Kidney (tissue), 11 donors: Measurements from ENCODE around the gene NOMO2. TPM values are rescaled to one million over a fixed set of nuclear protein-coding genes. Genes with fewer than 3 reads are reported as not detected.
"Not testable (repeated sequence)": the region's sequence is repeated elsewhere in the genome, so short reads cannot be mapped to it uniquely, and the experiment has no call there.

Source experiments
- DNase-seq, 5 donors: peaks; one replicate each; pipeline ENCODE4 v3.0.0-alpha.2; 2013 to 2020
- FAIRE-seq: peaks from 2 replicates; lab custom pipeline; 2012; peaks lifted over from hg19 to GRCh38; lab: Jason Lieb, UNC
- H3K27ac ChIP-seq, 2 donors: one replicate each; pipeline ENCODE4 v1.7.0; 2013; ENCODE audit warnings: low read depth in 2 of 2, low read length in 2 of 2, inconsistent platforms in 1 of 2
- H3K27me3 ChIP-seq: one replicate; pipeline ENCODE4 v1.7.1; 2013; ENCODE audit warnings: low read length, inconsistent platforms; ENCODE audit not compliant: control insufficient read depth, insufficient read depth
- H3K36me3 ChIP-seq, 3 donors: one replicate each; pipeline versions ENCODE4 v1.7.0 to v1.7.1; 2013; ENCODE audit warnings: low read length in 3 of 3, control low read depth in 1 of 3, inconsistent platforms in 1 of 3; ENCODE audit not compliant: insufficient read depth in 3 of 3, control insufficient read depth in 2 of 3
- H3K4me1 ChIP-seq, 3 donors: one replicate each; pipeline versions ENCODE4 v1.7.0 to v1.7.1; 2013; ENCODE audit warnings: low read length in 3 of 3, inconsistent platforms in 1 of 3, low read depth in 1 of 3; ENCODE audit not compliant: control insufficient read depth in 2 of 3, insufficient read depth in 2 of 3
- H3K4me3 ChIP-seq, 3 donors: one replicate each; pipeline versions ENCODE4 v1.7.0 to v1.8.1; 2013; ENCODE audit warnings: low read length in 3 of 3, control low read depth in 1 of 3, inconsistent platforms in 1 of 3
- H3K9ac ChIP-seq, 3 donors: one replicate each; pipeline versions ENCODE4 v1.7.0 to v1.7.1; 2013; ENCODE audit warnings: low read length in 3 of 3, control low read depth in 1 of 3, inconsistent platforms in 1 of 3
- H3K9me3 ChIP-seq, 3 donors: one replicate each; pipeline versions ENCODE4 v1.7.0 to v1.7.1; 2013; ENCODE audit warnings: low read length in 3 of 3, control low read depth in 1 of 3, inconsistent platforms in 1 of 3; ENCODE audit not compliant: control insufficient read depth in 2 of 3, insufficient read depth in 1 of 3
- intact Hi-C: fragments of 100-400 bp; cut with DNase I; formaldehyde crosslinking; loops from one replicate; pipeline ENCODE4 v1.11.1; 2022
- polyA plus RNA-seq: library from polyadenylated mRNA; stranded (reverse); fragments of 350-450 nt; fragmentation: Illumina TruSeq; extraction: RNeasy Lipid Tissue Mini Kit (QIAGEN cat#74804); gene quantifications from one replicate; pipeline ENCODE4 v1.2.3, GENCODE V29; 2014; ENCODE audit warnings: low read depth, low replicate concordance; ENCODE audit not compliant: insufficient read depth
- total RNA-seq: library from RNA; stranded (reverse); fragmentation: NEBNext Ultra II Directional; extraction: Animal tissue kit (Norgen Biotek cat#: 25700); gene quantifications from one replicate; pipeline ENCODE4 v1.2.1, GENCODE V29; 2021
- donor health status: control.
- donor health status: control.
- donor health status: DM: yes; HTN: yes; CAD: no.
- donor health status: Normal renal cell carcinoma (clear cell type).

The NOMO2 gene
- total and polyA plus RNA-seq, 2 donors from 2014 or later = 87.2 to 157 TPM

GRCh38 chr16:18530329-18530728 is 31.6 kb downstream of the NOMO2 start:
- H3K9ac ChIP-seq, H3K27me3 ChIP-seq, H3K36me3 ChIP-seq, DNase-seq, H3K4me3 ChIP-seq, H3K4me1 ChIP-seq, intact Hi-C loops, H3K27ac ChIP-seq, H3K9me3 ChIP-seq, FAIRE-seq: not testable (repeated sequence)

GRCh38 chr16:18526547-18526946 is 35.4 kb downstream of the NOMO2 start:
- H3K9ac ChIP-seq, intact Hi-C loops, FAIRE-seq, H3K9me3 ChIP-seq, H3K27ac ChIP-seq, DNase-seq, H3K4me1 ChIP-seq, H3K4me3 ChIP-seq, H3K27me3 ChIP-seq, H3K36me3 ChIP-seq: not testable (repeated sequence)

- H3K9me3 ChIP-seq, FAIRE-seq, DNase-seq, intact Hi-C loops, H3K4me3 ChIP-seq, H3K9ac ChIP-seq, H3K4me1 ChIP-seq, H3K36me3 ChIP-seq, H3K27me3 ChIP-seq, H3K27ac ChIP-seq: not testable (repeated sequence)
Measured at GRCh38 chr16:18525882-18526482, 35.9 kb downstream of the NOMO2 start.

GRCh38 chr16:18522637-18523036 is 39.3 kb downstream of the NOMO2 start:
- H3K9me3 ChIP-seq, FAIRE-seq, intact Hi-C loops: not testable (repeated sequence)

GRCh38 chr16:18521445-18522181 is 40.3 kb downstream of the NOMO2 start:
- H3K9me3 ChIP-seq, DNase-seq, H3K36me3 ChIP-seq, H3K27me3 ChIP-seq, H3K4me3 ChIP-seq, FAIRE-seq, H3K27ac ChIP-seq, intact Hi-C loops, H3K9ac ChIP-seq, H3K4me1 ChIP-seq: not testable (repeated sequence)

More at GRCh38 chr16:18522637-18523036, 39.3 kb downstream of the NOMO2 start:
- not testable (repeated sequence) for H3K27me3 ChIP-seq, H3K4me3 ChIP-seq, H3K36me3 ChIP-seq, H3K9ac ChIP-seq, DNase-seq, H3K27ac ChIP-seq, H3K4me1 ChIP-seq

GRCh38 chr16:18518536-18519283 is 43.2 kb downstream of the NOMO2 start:
- H3K27me3 ChIP-seq, intact Hi-C loops, H3K9me3 ChIP-seq, H3K4me3 ChIP-seq, H3K4me1 ChIP-seq, H3K36me3 ChIP-seq, H3K9ac ChIP-seq, FAIRE-seq, H3K27ac ChIP-seq, DNase-seq: not testable (repeated sequence)

GRCh38 chr16:18498430-18498829 is 63.5 kb downstream of the NOMO2 start:
- H3K9me3 ChIP-seq, H3K9ac ChIP-seq, H3K4me3 ChIP-seq, H3K4me1 ChIP-seq, H3K36me3 ChIP-seq, intact Hi-C loops, DNase-seq, H3K27me3 ChIP-seq, H3K27ac ChIP-seq, FAIRE-seq: not testable (repeated sequence)

GRCh38 chr16:18497032-18497431 is 64.9 kb downstream of the NOMO2 start:
- intact Hi-C loops, H3K27me3 ChIP-seq, H3K4me3 ChIP-seq, H3K9me3 ChIP-seq, H3K36me3 ChIP-seq, FAIRE-seq, H3K27ac ChIP-seq, H3K9ac ChIP-seq, DNase-seq, H3K4me1 ChIP-seq: not testable (repeated sequence)
